Caco-2 (cell line): ENCODE data around the gene PAX5. TPM values are rescaled to one million over a fixed set of nuclear protein-coding genes. Genes with fewer than 3 reads are reported as not detected.
"Not testable (repeated sequence)": the region's sequence is repeated elsewhere in the genome, so short reads cannot be mapped to it uniquely, and the experiment has no call there.

Source experiments
- BruUV-seq: library from RNA; stranded (reverse); fragments of 400-500 nt; replicated peaks from 2 replicates; lab custom pipeline; 2021; lab: Mats Ljungman, UMichigan
- CTCF ChIA-PET: fragments of 300-600 bp; sonication (Branson Sonifier 250); formaldehyde crosslinking; loops from one replicate; lab custom pipeline; 2022; ENCODE audit warnings: antibody characterized with exemption; lab: Charles Lee
- POLR2A ChIA-PET: fragments of 300-600 bp; sonication (Branson Sonifier 250); formaldehyde crosslinking; loops from one replicate; lab custom pipeline; 2022; ENCODE audit warnings: antibody characterized with exemption; lab: Charles Lee
- DNase-seq, 2 experiments: peaks; one replicate each; pipeline versions ENCODE4 v3.0.0 to v3.0.0-alpha.2; 2020 to 2022
- H3K27me3 ChIP-seq: replicated peaks from 2 replicates; pipeline ENCODE4 v1.6.0; 2011; ENCODE audit warnings: low read length; ENCODE audit not compliant: control insufficient read depth, insufficient read depth
- H3K36me3 ChIP-seq: 2 replicates; pipeline ENCODE4 v1.5.1; 2011; ENCODE audit warnings: low read length; ENCODE audit not compliant: control insufficient read depth, insufficient read depth
- H3K4me1 ChIP-seq: fragments of 250-450 bp; sonication (Bioruptor Pico); 2 replicates; pipeline ENCODE4 v1.5.1; 2020; ENCODE audit warnings: mild to moderate bottlenecking
- H3K4me3 ChIP-seq: 2 replicates; pipeline ENCODE4 v1.5.1; 2011; ENCODE audit warnings: low read depth, mild to moderate bottlenecking, control low read depth, low read length
- H3K9me3 ChIP-seq: fragments of 250-450 bp; sonication (Bioruptor Pico); 2 replicates; pipeline ENCODE4 v1.5.1; 2020; ENCODE audit warnings: mild to moderate bottlenecking, moderate library complexity
- H3K27ac Mint-ChIP-seq: one replicate; pipeline ENCODE4 v1.8.0; 2022; ENCODE audit warnings: mixed read lengths; ENCODE audit not compliant: unreplicated experiment
- H3K27me3 Mint-ChIP-seq: one replicate; pipeline ENCODE4 v1.8.0; 2022; ENCODE audit warnings: mixed read lengths; ENCODE audit not compliant: insufficient read depth, unreplicated experiment
- H3K36me3 Mint-ChIP-seq: one replicate; pipeline ENCODE4 v1.8.0; 2022; ENCODE audit warnings: mild to moderate bottlenecking, mixed read lengths; ENCODE audit not compliant: insufficient read depth, unreplicated experiment
- H3K4me1 Mint-ChIP-seq: one replicate; pipeline ENCODE4 v1.8.0; 2022; ENCODE audit warnings: low read depth, mixed read lengths; ENCODE audit not compliant: unreplicated experiment
- H3K4me3 Mint-ChIP-seq: one replicate; pipeline ENCODE4 v1.8.0; 2022; ENCODE audit warnings: mild to moderate bottlenecking, moderate library complexity, mixed read lengths; ENCODE audit not compliant: unreplicated experiment
- H3K9me3 Mint-ChIP-seq: one replicate; pipeline ENCODE4 v1.8.0; 2022; ENCODE audit warnings: mixed read lengths; ENCODE audit not compliant: unreplicated experiment
- intact Hi-C: fragments of 100-400 bp; cut with micrococcal nuclease; formaldehyde crosslinking; loops from one replicate; pipeline ENCODE4 v1.10.0; 2022; ENCODE audit not compliant: unreplicated experiment
- total RNA-seq: library from RNA; stranded (reverse); gene quantifications from 2 replicates; pipeline ENCODE4 v1.2.3, GENCODE V29; 2022
- TF ChIP-seq, protein P1 (sequence below), 2 experiments: fragments of 200-600 bp in 1 of 2; IDR thresholded peaks; 1 replicate in 1 of 2; 2 replicates in 1 of 2; pipeline versions ENCODE4 v1.5.1 to v1.8.0; 2011 to 2022; ENCODE audit warnings: antibody characterized with exemption in 1 of 2, control low read depth in 1 of 2, inconsistent platforms in 1 of 2, low read depth in 1 of 2, low read length in 1 of 2, mild to moderate bottlenecking in 1 of 2, moderate library complexity in 1 of 2; ENCODE audit not compliant: insufficient read depth in 1 of 2, severe bottlenecking in 1 of 2, unreplicated experiment in 1 of 2

Gene PAX5
- total RNA-seq, 1 experiment from 2014 or later = not detected

DNA sequence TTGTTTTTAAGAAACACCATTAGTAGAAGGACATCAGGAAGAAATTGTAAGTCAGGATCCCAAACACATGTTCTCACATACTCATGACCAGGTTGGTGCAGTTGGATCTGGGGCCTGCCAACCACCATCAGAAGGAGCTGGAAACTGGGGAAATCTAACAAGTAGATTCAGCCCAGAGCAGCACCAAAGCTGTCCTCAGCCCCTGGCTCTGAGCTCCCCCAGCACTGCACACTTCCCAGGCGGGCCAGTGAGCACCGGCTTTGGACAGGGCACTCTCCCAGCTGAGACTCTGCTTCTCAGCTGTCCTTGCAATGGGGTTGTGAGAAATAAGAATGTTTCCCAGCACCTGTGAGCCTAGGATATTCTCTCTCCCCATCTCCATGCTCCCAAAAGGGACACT lies 162.5 kb downstream of the PAX5 start:
- TF ChIP-seq, protein P1, sequence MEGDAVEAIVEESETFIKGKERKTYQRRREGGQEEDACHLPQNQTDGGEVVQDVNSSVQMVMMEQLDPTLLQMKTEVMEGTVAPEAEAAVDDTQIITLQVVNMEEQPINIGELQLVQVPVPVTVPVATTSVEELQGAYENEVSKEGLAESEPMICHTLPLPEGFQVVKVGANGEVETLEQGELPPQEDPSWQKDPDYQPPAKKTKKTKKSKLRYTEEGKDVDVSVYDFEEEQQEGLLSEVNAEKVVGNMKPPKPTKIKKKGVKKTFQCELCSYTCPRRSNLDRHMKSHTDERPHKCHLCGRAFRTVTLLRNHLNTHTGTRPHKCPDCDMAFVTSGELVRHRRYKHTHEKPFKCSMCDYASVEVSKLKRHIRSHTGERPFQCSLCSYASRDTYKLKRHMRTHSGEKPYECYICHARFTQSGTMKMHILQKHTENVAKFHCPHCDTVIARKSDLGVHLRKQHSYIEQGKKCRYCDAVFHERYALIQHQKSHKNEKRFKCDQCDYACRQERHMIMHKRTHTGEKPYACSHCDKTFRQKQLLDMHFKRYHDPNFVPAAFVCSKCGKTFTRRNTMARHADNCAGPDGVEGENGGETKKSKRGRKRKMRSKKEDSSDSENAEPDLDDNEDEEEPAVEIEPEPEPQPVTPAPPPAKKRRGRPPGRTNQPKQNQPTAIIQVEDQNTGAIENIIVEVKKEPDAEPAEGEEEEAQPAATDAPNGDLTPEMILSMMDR (IDR thresholded peaks at IDR 0.05; ENCODE audit: insufficient read depth in 1 of 2, low read depth in 1 of 2, low read length in 1 of 2, severe bottlenecking in 1 of 2, unreplicated experiment in 1 of 2) = no peak
- Histone ChIP-seq H3K9me3 (no peaks in the 10 kb centered on the region), H3K36me3 (no peaks in the 10 kb centered on the region), H3K4me1 (peaks cover 24% of the 10 kb centered on the region), H3K27me3 (no peaks in the 10 kb centered on the region), H3K4me3 (no peak overlapping the region)
- BruUV-seq = no TSS peak
- ChIA-PET POLR2A (no interaction called here), CTCF (interaction anchor here (0.7 kb wide), 2 partner anchors 433 to 505 kb away, joined by 5 read pairs; no protein-coding TSS in a partner anchor)
- Mint-ChIP-seq H3K27me3 (peaks cover 4% of the 10 kb centered on the region), H3K9me3 (peaks cover 10% of the 10 kb centered on the region), H3K27ac (no peak overlapping the region), H3K4me1 (peaks cover 21% of the 10 kb centered on the region), H3K36me3 (no peaks in the 10 kb centered on the region), H3K4me3 (no peak overlapping the region)
- no peak for DNase-seq
- intact Hi-C loops = loop anchor here (5.0 kb wide), 1 partner anchor 36 kb away; no protein-coding TSS in a partner anchor

DNA sequence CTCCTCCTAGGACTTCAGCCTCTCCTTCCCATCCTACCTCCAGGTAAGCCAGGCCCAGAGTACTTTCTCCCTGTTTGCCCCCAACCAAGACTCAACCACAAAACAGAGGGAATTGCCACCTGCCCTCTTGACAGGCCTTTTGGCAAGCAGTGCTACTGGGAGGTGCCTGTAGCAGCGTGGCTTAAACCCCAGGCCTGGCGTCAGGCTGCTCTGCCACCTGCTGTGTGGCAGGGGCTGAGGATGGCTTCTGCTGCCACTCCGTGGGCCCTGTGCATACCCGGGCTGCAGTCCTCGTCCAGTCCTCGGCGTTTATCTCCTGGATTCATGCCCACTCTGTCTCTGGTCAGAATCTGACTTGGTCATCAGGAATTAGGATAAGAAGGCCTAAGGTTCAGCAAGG lies 163.1 kb downstream of the PAX5 start:
- Mint-ChIP-seq H3K9me3 (peaks cover 10% of the 10 kb centered on the region), H3K27me3 (peaks cover 4% of the 10 kb centered on the region), H3K4me3 (no peak overlapping the region), H3K36me3 (no peaks in the 10 kb centered on the region), H3K27ac (no peak overlapping the region), H3K4me1 (peaks cover 21% of the 10 kb centered on the region)
- no peak for DNase-seq
- no peaks in the 10 kb centered on the region for H3K36me3 ChIP-seq
- POLR2A ChIA-PET = no interaction called here
- H3K4me1 ChIP-seq = peaks cover 28% of the 10 kb centered on the region
- H3K9me3 ChIP-seq = no peaks in the 10 kb centered on the region
- TF ChIP-seq, protein P1 (IDR thresholded peaks at IDR 0.05; ENCODE audit: insufficient read depth in 1 of 2, low read depth in 1 of 2, low read length in 1 of 2, severe bottlenecking in 1 of 2, unreplicated experiment in 1 of 2) = no peak
- CTCF ChIA-PET = no interaction called here
- no TSS peak for BruUV-seq
- intact Hi-C loops = loop anchor here (5.0 kb wide), 1 partner anchor 36 kb away; no protein-coding TSS in a partner anchor
- H3K4me3 ChIP-seq = no peak overlapping the region
- no peaks in the 10 kb centered on the region for H3K27me3 ChIP-seq

DNA sequence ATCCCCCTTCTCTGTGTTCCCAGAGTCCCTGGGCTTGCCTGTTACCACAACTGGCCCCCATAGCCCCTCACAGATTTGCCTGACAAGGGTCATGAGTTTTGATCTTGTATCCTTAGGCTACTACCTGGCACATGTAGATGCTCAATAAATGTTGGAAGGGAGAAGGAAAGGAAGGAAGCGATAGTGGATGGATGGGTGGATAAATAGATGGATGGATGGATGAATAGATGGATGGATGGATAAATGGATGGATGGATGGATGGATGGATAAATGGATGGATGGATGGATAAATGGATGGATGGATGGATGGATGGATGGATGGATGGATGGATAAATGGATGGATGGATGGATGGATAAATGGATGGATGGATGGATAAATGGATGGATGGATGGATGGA lies 164.5 kb downstream of the PAX5 start:
- H3K27ac Mint-ChIP-seq, H3K9me3 Mint-ChIP-seq, H3K36me3 Mint-ChIP-seq, H3K9me3 ChIP-seq, H3K4me3 ChIP-seq, H3K36me3 ChIP-seq, DNase-seq, BruUV-seq, H3K4me3 Mint-ChIP-seq, POLR2A ChIA-PET, H3K27me3 ChIP-seq, H3K27me3 Mint-ChIP-seq: not testable (repeated sequence)
- CTCF ChIA-PET = interaction anchor here (0.6 to 1.5 kb wide), 2 partner anchors 29 to 250 kb away, joined by 5 to 6 read pairs; no protein-coding TSS in a partner anchor
- intact Hi-C loops = loop anchor here (2.0 to 5.0 kb wide), 2 partner anchors 38 to 71 kb away; no protein-coding TSS in a partner anchor
- peaks cover 28% of the 10 kb centered on the region for H3K4me1 ChIP-seq
- H3K4me1 Mint-ChIP-seq = peaks cover 21% of the 10 kb centered on the region
